HG02571 (cell line): ENCODE measurements around the gene CLTCL1.

Source experiments
- ATAC-seq: cut with Tn5 transposase; IDR thresholded peaks from one replicate; pipeline ENCODE4 v1.9.1; 2021; ENCODE audit warnings: mild to moderate bottlenecking, moderate library complexity; ENCODE audit not compliant: unreplicated experiment

CLTCL1 gene

DNA sequence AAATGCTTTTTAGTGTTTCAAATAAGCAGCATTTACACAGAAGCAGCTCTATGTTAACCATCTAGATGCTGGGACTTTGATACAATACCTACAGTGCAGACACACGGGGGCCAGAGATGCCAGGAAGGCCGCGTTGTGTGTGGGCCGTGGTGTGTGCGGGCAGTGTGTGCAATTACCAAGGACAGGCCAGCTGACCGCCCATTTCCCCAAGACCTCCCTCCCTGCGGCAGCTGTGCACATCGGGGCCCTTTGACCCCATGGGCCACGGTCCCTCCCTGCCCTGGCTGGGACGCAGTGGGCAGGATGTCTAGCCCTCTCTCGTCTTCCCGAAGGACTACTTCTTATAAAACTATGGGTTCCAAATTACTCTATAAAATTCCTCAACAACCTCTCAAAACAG, 38.4 kb downstream of the CLTCL1 start:
- ATAC-seq, result no peak

DNA sequence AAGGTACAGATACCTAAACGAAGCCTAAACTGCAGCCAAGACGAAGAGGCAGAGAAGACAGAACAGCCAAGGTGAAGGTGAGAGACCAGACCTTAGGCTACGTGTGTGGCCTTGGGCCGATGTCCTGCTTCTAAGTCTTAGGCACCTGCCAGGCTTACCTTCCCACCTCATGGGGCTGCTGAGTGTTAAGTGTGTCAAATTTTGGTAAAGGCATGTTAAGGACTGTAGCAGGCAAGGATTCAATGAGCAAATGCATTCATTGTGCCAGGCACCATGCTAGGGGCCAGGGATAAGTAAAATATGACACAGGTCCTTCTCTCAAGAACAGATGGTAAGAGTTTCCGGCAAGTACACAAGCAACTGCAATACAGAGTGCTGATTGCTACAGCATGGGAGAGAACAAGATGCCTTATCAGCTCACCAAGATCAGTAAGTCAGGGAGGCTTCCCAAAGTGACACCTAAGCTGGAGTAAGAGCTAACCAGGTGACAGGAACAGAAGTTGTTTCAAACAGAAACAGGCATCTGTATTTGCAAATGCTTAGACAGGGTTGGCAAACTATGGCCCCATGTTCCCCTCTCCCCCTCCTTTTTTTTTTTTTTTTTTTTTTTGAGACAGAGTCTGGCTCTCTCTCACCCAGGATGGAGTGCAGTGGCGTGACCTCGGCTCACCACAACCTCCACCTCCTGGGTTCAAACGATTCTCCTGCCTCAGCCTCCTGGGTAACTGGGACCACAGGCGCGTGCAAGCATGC, 46.7 kb downstream of the CLTCL1 start:
- ATAC-seq, result no peak

DNA sequence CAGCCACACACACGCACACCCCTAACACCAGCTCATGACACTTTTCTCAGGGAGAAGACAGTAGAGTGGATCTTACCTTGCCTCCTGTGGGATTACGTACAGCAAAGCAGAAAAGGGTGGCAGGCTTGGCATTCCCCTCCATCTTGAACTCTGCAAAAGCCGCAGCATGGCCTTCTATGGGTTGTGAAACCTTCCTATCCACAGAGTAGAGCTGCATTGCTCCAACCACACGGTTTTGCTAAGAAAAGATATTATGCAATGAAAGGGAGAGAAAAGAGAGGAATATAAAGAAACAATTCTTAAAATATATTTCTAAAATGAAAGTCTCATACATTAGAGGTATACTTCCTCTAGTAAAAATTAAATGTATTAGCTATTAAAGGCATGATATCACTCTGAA, 48.8 kb downstream of the CLTCL1 start:
- ATAC-seq, result no peak

DNA sequence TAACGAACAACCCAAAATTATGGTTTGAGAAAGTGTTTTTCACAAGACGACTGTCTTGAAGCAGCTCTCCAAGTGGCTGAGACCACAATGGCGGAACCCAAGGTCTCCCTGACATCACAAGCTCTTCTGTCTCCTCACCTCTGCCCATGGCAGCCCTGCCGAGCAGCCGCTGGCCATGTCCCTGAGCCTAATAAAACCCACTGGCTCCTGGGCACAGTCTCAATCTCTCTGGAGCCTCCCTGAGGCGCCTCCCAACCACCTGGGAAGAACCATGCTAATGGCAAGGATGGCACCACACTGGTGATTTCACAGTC, 50.0 kb downstream of the CLTCL1 start:
- ATAC-seq, result no peak

DNA sequence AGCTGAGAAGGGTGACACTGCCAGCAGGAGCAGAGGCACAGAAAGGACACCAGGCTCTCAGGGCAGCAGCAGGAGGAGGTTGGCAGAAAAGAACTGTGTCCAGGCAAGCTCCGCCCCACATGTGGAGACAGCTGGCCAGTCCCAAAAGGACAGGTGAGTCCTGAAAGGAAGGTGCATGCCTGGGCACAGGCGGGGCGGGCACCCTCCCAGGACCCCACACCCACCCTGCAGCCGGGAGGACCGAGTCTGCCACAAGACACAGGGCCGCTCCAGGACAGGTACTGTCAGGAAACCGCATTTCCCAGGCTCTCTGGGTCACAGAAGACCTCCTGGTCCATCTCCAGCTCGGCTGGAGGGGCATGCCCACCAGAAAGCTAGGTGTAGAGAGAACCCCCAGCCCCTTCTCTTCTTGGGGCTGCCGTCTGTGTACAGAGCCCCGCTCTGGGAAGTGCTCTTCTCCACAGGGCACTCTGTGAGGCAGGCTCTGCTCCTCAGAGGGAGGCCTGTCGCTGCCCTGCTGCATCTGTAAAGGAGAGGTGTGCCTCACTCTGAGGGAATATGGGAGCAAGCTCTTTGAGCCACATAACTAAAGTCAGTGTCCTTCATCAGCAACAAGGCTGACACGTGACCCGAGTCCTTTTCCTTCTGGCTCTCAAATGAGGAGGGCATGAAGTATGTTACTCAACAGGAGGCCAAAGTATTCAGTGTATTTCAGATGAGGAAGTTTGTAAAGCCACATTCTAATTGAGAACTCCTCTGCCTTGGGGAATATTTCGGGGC, 50.5 kb downstream of the CLTCL1 start:
- no peak for ATAC-seq

GRCh38 chr22:19239464-19239863, 52.1 kb downstream of the CLTCL1 start:
- ATAC-seq, result no peak

GRCh38 chr22:19238900-19239299, 52.6 kb downstream of the CLTCL1 start:
- ATAC-seq, result no peak

- ATAC-seq, result no peak
Measured at GRCh38 chr22:19235874-19236273, 55.6 kb downstream of the CLTCL1 start.

GRCh38 chr22:19234126-19234896, 57.2 kb downstream of the CLTCL1 start:
- ATAC-seq, result no peak

GRCh38 chr22:19233189-19233661, 58.3 kb downstream of the CLTCL1 start:
- ATAC-seq, result no peak

DNA sequence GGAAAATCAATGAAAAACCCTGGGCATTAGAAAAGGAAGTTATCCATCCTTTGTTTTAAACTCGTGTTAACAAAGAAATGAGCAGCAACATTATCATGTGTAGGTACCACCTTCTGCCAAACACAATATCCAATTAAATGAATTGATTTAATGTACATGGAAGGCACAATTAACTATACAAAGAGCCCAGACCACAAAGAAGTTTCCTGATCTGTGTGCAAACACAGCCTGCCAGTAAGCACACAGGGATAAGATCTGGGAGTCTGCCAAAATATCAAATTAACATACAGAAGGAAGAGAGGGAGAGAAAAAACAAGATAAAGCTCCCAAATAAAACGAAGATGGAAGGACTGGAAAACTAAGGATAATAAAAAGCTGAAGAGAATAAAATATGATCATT, 58.9 kb downstream of the CLTCL1 start:
- no peak for ATAC-seq

DNA sequence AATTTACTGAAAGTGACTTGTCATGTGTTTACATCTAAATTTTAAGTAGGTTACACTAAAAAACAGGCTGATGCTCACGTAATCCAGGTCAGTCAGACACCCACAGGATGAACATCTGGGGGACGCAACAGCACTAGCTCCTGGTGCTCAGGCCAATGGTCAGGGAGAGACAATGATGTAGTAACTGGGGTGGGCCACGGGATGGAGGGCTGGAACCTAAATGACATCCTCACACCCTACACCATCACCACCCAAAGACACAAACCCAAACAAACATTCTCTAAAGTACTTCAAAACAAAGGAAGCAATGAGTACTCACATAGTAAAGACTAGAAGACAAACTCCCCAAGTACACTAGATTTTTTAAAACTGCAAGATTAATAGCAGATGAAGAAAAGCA, 59.5 kb downstream of the CLTCL1 start:
- no peak for ATAC-seq

GRCh38 chr22:19229600-19229999, 61.9 kb downstream of the CLTCL1 start:
- no peak for ATAC-seq

GRCh38 chr22:19228179-19228578, 63.3 kb downstream of the CLTCL1 start:
- ATAC-seq, result no peak

GRCh38 chr22:19226428-19226827, 65.1 kb downstream of the CLTCL1 start:
- no peak for ATAC-seq

- ATAC-seq, result no peak
Measured at GRCh38 chr22:19225560-19225959, 66.0 kb downstream of the CLTCL1 start.

- no peak for ATAC-seq
Measured at GRCh38 chr22:19224985-19225384, 66.5 kb downstream of the CLTCL1 start.

DNA sequence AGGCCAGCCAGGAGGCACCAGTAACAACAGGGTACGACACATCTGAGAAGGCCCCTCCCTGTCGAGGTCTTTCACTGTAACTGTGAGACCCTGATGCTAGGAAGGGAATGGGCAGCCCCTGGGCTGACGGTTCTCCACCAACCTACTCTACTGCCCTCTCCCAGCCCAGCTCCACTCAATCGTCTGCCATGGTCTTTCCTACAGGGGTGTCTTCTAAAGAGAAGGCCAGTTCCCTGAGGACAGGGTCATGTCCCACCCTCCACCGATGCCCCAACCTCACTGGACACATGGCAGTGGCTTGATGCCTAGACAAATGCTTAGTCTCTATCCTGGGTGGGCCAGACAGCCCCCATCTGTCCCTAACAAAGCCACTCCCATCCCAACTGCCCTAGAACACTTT, 67.0 kb downstream of the CLTCL1 start:
- no peak for ATAC-seq

- ATAC-seq, result no peak
Measured at GRCh38 chr22:19223617-19224016, 67.9 kb downstream of the CLTCL1 start.

DNA sequence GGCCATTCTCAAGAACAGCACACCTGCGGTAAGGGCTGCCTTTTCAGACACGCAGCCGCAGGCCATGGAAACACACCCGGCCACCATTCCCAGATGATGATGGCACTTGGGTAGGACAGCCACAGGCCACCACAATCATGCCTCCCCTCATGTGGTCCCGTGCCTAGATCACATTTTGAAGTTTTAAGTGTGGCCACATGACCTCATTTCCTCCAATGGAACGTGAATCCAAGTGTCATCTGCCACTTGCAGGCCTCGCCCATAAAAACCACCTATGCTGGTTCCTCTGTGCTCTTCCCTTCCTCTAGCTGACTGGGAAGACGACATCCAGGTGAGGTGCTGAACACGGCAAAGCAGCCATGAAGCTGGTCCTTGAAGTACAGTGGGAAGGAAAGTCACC, 68.4 kb downstream of the CLTCL1 start:
- ATAC-seq, result no peak

DNA sequence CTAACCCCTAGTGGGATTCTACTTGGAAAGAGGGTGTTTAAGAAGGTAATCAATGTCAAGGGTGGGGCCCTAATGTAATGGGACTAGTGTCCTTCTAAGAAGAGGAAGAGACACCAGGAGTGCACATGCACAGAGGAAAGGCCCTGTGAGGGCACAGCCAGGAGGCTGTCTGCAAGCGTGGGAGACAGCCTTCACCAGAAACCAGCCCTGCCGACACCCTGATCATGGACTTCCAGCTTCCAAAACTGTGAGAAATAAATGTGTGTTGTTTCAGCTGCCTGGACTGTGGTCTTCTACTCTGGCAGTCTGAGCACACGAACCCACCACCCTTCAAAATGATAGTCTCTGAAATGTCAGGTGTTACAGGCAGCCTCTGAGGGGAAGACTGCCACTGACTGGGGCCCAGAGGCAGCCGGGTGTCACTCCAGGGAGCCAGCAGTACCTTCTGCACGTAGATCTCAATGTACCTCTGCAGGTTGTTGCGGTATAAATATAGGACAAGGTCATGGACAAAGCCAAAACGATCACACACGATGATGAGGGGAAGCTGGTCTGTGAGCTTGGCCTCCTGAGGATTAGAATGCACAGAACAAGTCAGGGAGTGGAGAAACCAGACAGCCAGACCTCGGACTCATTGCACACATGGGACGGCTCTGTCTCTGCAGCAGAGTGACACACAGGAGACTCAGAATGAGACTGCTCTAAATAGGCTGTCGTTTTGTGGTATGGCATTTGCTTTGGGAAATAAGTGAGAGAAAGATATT, 69.1 kb downstream of the CLTCL1 start:
- ATAC-seq, result no peak
